Tibial nerve (tissue), 4 donors: Measurements from ENCODE around the gene CFAP161. TPM values are rescaled to one million over a fixed set of nuclear protein-coding genes. Genes with fewer than 3 reads are reported as not detected.

Experiments used
- DNase-seq, 2 donors: peaks; one replicate each; pipeline ENCODE4 v3.0.0-alpha.2; 2019; ENCODE audit warnings: low spot score in 2 of 2
- H3K27ac ChIP-seq, 4 donors: fragments of 200-600 bp; sonication (generic) in 3 of 4; one replicate each; pipeline ENCODE4 v1.5.1; 2017 to 2019; ENCODE audit warnings: mild to moderate bottlenecking in 1 of 4
- H3K27me3 ChIP-seq, 2 donors: fragments of 200-600 bp; sonication (generic) in 1 of 2; one replicate each; pipeline versions ENCODE4 v1.5.1 to v1.6.0; 2017 to 2019
- H3K36me3 ChIP-seq, 3 donors: fragments of 200-600 bp; sonication (generic); one replicate each; pipeline ENCODE4 v1.5.1; 2018 to 2019
- H3K4me1 ChIP-seq, 4 donors: fragments of 200-600 bp; sonication (generic) in 3 of 4; one replicate each; pipeline ENCODE4 v1.5.1; 2017 to 2019
- H3K4me3 ChIP-seq, 4 donors: fragments of 200-600 bp; sonication (generic) in 3 of 4; one replicate each; pipeline ENCODE4 v1.5.1; 2017 to 2019; ENCODE audit warnings: mild to moderate bottlenecking in 1 of 4, moderate library complexity in 1 of 4
- H3K9me3 ChIP-seq, 4 donors: fragments of 200-600 bp; sonication (generic) in 3 of 4; one replicate each; pipeline ENCODE4 v1.5.1; 2017 to 2019
- EP300 ChIP-seq, 2 donors: sonication (generic); formaldehyde crosslinking; IDR thresholded peaks; one replicate each; pipeline ENCODE4 v1.6.1; 2017; ENCODE audit warnings: antibody characterized with exemption in 2 of 2, mild to moderate bottlenecking in 1 of 2
- POLR2A ChIP-seq, 2 donors: fragments of 450-650 bp; IDR thresholded peaks; one replicate each; pipeline ENCODE4 v1.6.1; 2017; ENCODE audit warnings: antibody characterized with exemption in 2 of 2, mild to moderate bottlenecking in 2 of 2, moderate library complexity in 2 of 2
- WGBS, 2 donors: methylation state at CpG; one replicate each; pipeline ENCODE4 v1.1.5; 2018; 5-methylcytosine and 5-hydroxymethylcytosine counted together
- total RNA-seq, 4 donors: library from RNA; depleted of rRNA; stranded (reverse); fragments of >200 nt; gene quantifications; one replicate each; pipeline ENCODE4 v1.1.0, GENCODE V29; 2016
- TF ChIP-seq, protein P1 (sequence below), 5 experiments: fragments of 200-600 bp in 3 of 5; fragments of 450-650 bp in 2 of 5; sonication (generic) in 3 of 5; IDR thresholded peaks; one replicate each; pipeline ENCODE4 v1.5.1; 2016 to 2019; ENCODE audit warnings: antibody characterized with exemption in 5 of 5, mild to moderate bottlenecking in 3 of 5, moderate library complexity in 2 of 5

CFAP161 gene, protein sequence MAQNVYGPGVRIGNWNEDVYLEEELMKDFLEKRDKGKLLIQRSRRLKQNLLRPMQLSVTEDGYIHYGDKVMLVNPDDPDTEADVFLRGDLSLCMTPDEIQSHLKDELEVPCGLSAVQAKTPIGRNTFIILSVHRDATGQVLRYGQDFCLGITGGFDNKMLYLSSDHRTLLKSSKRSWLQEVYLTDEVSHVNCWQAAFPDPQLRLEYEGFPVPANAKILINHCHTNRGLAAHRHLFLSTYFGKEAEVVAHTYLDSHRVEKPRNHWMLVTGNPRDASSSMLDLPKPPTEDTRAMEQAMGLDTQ
- total RNA-seq = under 1 TPM in 3 of 4 donors, not detected in 1; 0.39 to 0.90 (median 0.63) TPM

GRCh38 chr15:81133782-81134461, at the start of gene CFAP161:
CFAP161 (plus strand) TSS chr15:81134270; CDS start chr15:81134330, 60 bp downstream.
- no peak within 1 kb of the TSS for H3K27ac ChIP-seq
- no peaks in the 10 kb centered on the region for H3K36me3 ChIP-seq
- 6 to 15% methylated on average over 22 to 33 of the region's 33 CpGs for WGBS, 2 donors
- peaks cover 0 to 8% of the 10 kb centered on the region in 2 donors for H3K27me3 ChIP-seq
- H3K4me1 ChIP-seq = peaks cover 0 to 13% (median 0%) of the 10 kb centered on the region in 4 donors
- H3K9me3 ChIP-seq = no peaks in the 10 kb centered on the region
- peak within 1 kb of the TSS; percentile 12 to 52 (median 22) for H3K4me3 ChIP-seq
- TF ChIP-seq POLR2A (IDR thresholded peaks at IDR 0.05) (no peak), EP300 (IDR thresholded peaks at IDR 0.05) (no peak)
- TF ChIP-seq, protein P1, sequence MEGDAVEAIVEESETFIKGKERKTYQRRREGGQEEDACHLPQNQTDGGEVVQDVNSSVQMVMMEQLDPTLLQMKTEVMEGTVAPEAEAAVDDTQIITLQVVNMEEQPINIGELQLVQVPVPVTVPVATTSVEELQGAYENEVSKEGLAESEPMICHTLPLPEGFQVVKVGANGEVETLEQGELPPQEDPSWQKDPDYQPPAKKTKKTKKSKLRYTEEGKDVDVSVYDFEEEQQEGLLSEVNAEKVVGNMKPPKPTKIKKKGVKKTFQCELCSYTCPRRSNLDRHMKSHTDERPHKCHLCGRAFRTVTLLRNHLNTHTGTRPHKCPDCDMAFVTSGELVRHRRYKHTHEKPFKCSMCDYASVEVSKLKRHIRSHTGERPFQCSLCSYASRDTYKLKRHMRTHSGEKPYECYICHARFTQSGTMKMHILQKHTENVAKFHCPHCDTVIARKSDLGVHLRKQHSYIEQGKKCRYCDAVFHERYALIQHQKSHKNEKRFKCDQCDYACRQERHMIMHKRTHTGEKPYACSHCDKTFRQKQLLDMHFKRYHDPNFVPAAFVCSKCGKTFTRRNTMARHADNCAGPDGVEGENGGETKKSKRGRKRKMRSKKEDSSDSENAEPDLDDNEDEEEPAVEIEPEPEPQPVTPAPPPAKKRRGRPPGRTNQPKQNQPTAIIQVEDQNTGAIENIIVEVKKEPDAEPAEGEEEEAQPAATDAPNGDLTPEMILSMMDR (IDR thresholded peaks at IDR 0.05) = no peak
- DNase-seq = peak; percentile 36 to 43

DNA sequence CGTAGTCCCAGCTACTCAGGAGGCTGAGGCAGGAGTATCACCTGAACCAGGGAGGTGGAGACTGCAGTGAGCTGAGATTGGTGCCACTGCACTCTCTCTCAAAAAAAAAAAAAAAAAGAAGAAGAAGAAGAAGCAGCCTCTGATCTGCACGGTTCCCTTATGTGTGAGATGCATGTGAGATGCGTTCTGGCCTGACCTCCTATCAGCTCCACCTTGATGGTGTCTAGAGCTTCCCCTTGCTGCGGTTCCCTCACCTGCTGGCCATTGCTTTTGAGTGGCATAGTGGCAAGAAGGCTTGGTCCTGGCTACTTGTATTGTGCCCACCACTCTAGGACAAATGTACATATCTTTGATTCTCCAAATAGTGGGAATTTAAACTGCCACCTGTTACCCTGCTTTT, 49.4 kb upstream of the CFAP161 start:
- Histone ChIP-seq H3K4me1 (no peaks in the 10 kb centered on the region), H3K27me3 (no peaks in the 10 kb centered on the region), H3K36me3 (no peaks in the 10 kb centered on the region), H3K27ac (no peak overlapping the region), H3K4me3 (no peak overlapping the region), H3K9me3 (no peaks in the 10 kb centered on the region)
- TF ChIP-seq POLR2A (IDR thresholded peaks at IDR 0.05) (no peak), EP300 (IDR thresholded peaks at IDR 0.05) (no peak)
- TF ChIP-seq, protein P1 (IDR thresholded peaks at IDR 0.05) = no peak
- WGBS, 2 donors = 78 to 86% methylated on average over 4 of the region's 4 CpGs
- DNase-seq = no peak

DNA sequence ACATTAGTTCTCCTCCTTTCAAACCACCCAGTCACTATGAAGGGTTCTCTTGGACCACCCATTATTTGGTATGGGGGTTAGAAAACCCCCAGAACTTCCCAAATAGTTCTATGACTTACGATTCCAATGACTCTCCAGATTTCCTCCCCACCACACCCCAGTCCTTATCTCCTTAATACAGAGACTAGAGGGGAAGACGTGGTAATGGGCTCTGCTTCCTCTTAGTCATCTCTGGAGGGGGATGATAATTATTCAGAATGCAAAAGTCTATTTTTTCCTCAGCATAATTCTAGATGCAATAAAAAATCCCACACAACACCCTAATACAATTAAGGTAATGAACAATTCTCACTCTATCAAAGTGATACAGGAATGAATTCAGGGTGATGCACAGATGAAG, 48.9 kb upstream of the CFAP161 start:
- Histone ChIP-seq H3K27me3 (no peaks in the 10 kb centered on the region), H3K36me3 (no peaks in the 10 kb centered on the region), H3K27ac (no peak overlapping the region), H3K4me3 (no peak overlapping the region), H3K9me3 (no peaks in the 10 kb centered on the region), H3K4me1 (no peaks in the 10 kb centered on the region)
- DNase-seq = no peak
- TF ChIP-seq, protein P1 (IDR thresholded peaks at IDR 0.05) = no peak
- no peak for TF ChIP-seq EP300 (IDR thresholded peaks at IDR 0.05)
- no peak for TF ChIP-seq POLR2A (IDR thresholded peaks at IDR 0.05)
- WGBS, 2 donors = 64 to 78% methylated on average over 2 of the region's 2 CpGs

GRCh38 chr15:81085898-81086297, 48.2 kb upstream of the CFAP161 start:
- H3K4me1 ChIP-seq = no peaks in the 10 kb centered on the region
- H3K4me3 ChIP-seq = no peak overlapping the region
- TF ChIP-seq POLR2A (IDR thresholded peaks at IDR 0.05) (no peak), EP300 (IDR thresholded peaks at IDR 0.05) (no peak)
- TF ChIP-seq, protein P1 (IDR thresholded peaks at IDR 0.05) = no peak
- no peaks in the 10 kb centered on the region for H3K9me3 ChIP-seq
- H3K27ac ChIP-seq = no peak overlapping the region
- H3K36me3 ChIP-seq = no peaks in the 10 kb centered on the region
- H3K27me3 ChIP-seq = no peaks in the 10 kb centered on the region
- WGBS, 2 donors = 87 to 93% methylated on average over 5 of the region's 5 CpGs
- DNase-seq = no peak

DNA sequence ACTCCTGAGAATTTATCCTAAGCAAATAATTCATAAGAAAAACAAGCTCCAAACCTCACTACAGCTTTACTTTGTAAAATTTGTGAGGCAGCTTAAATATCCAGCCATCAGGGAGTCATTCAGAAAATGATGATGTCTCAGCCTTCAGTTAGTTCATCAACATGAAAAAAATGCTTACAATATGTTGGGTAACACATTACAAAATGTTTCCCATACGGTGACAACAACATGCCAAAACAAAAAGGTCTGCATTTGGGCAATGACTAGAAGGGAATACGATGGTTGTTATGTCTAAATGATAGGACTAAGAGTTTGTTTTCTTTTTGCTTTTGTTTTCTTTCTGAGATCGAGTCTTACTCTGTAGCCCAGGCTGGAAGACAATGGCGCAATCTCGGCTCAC, 47.0 kb upstream of the CFAP161 start:
- no peak for DNase-seq
- 36 to 54% methylated on average over 5 of the region's 5 CpGs for WGBS, 2 donors
- H3K9me3 ChIP-seq = no peaks in the 10 kb centered on the region
- no peaks in the 10 kb centered on the region for H3K36me3 ChIP-seq
- H3K27me3 ChIP-seq = no peaks in the 10 kb centered on the region
- TF ChIP-seq, protein P1 (IDR thresholded peaks at IDR 0.05) = no peak
- TF ChIP-seq EP300 (IDR thresholded peaks at IDR 0.05) = no peak
- no peak for TF ChIP-seq POLR2A (IDR thresholded peaks at IDR 0.05)
- no peak overlapping the region for H3K27ac ChIP-seq
- H3K4me1 ChIP-seq = peaks cover 0 to 3% (median under 1%) of the 10 kb centered on the region in 4 donors
- H3K4me3 ChIP-seq = no peak overlapping the region
